Stimulated activated naive CD8-positive, alpha-beta T cell treated with anti-CD3 and anti-CD28 coated beads, Interleukin-15, Interleukin-2, amounts not matched to agents 100 U/mL and 50 U/mL, for 24 hours (primary cell): ENCODE results near the gene C19orf47.

Source experiments
- ATAC-seq: fragments of 150-1000 bp; cut with Tn5 transposase; one replicate; pipeline ENCODE4 v1.10.0; 2021
- DNase-seq: peaks from one replicate; pipeline ENCODE4 v3.0.0; 2021

Gene C19orf47

GRCh38 chr19:40315812-40316470 lies 32.3 kb downstream of the C19orf47 start:
- ATAC-seq = no peak
- no peak for DNase-seq

- no peak for ATAC-seq
- DNase-seq = no peak
Measured at GRCh38 chr19:40314656-40315055, 33.5 kb downstream of the C19orf47 start.

- DNase-seq (no peak), ATAC-seq (no peak)
Measured at GRCh38 chr19:40313229-40313983, 34.8 kb downstream of the C19orf47 start.

GRCh38 chr19:40312533-40312932 lies 35.7 kb downstream of the C19orf47 start:
- no peak for DNase-seq

GRCh38 chr19:40309666-40310065 lies 38.5 kb downstream of the C19orf47 start:
- DNase-seq = no peak
- no peak for ATAC-seq

More at GRCh38 chr19:40312533-40312932, 35.7 kb downstream of the C19orf47 start:
- ATAC-seq = no peak

GRCh38 chr19:40305403-40305802 lies 42.8 kb downstream of the C19orf47 start:
- DNase-seq = peak; percentile 82
- no peak for ATAC-seq

- ATAC-seq (no peak), DNase-seq (no peak)
Measured at GRCh38 chr19:40304306-40304705, 43.9 kb downstream of the C19orf47 start.

GRCh38 chr19:40303765-40304164 lies 44.4 kb downstream of the C19orf47 start:
- ATAC-seq = no peak
- no peak for DNase-seq

- ATAC-seq = no peak
- DNase-seq = no peak
Measured at GRCh38 chr19:40302224-40303011, 45.8 kb downstream of the C19orf47 start.

GRCh38 chr19:40300668-40301067 lies 47.5 kb downstream of the C19orf47 start:
- no peak for ATAC-seq
- DNase-seq = no peak

GRCh38 chr19:40298026-40298425 lies 50.2 kb downstream of the C19orf47 start:
- DNase-seq (no peak), ATAC-seq (no peak)

- no peak for ATAC-seq
- no peak for DNase-seq
Measured at GRCh38 chr19:40294560-40294959, 53.6 kb downstream of the C19orf47 start.

- ATAC-seq (no peak), DNase-seq (no peak)
Measured at GRCh38 chr19:40286971-40287421, 61.2 kb downstream of the C19orf47 start.

- DNase-seq (no peak), ATAC-seq (no peak)
Measured at GRCh38 chr19:40286235-40286970, 61.8 kb downstream of the C19orf47 start.

GRCh38 chr19:40285353-40286234 lies 62.6 kb downstream of the C19orf47 start:
- ATAC-seq (peak; percentile 91), DNase-seq (peak; percentile 97)

- peak; percentile 40 for ATAC-seq
- DNase-seq = peak; percentile 77
Measured at GRCh38 chr19:40284501-40285352, 63.5 kb downstream of the C19orf47 start, which contains the start of gene AKT2. AKT2 (minus strand) TSS chr19:40285345; CDS start chr19:40265267, 20,078 bp downstream.

GRCh38 chr19:40284251-40284500 lies 64.0 kb downstream of the C19orf47 start:
- DNase-seq = no peak
- ATAC-seq = no peak

GRCh38 chr19:40283414-40284250 lies 64.6 kb downstream of the C19orf47 start:
- no peak for ATAC-seq
- no peak for DNase-seq

GRCh38 chr19:40282920-40283319 lies 65.3 kb downstream of the C19orf47 start:
- DNase-seq (no peak), ATAC-seq (no peak)
